ENCODE results near the gene RDM1. TPM values are rescaled to one million over a fixed set of nuclear protein-coding genes. Genes with fewer than 3 reads are reported as not detected.

The RDM1 gene
- total RNA-seq, 1 donor from 2014 or later: 2.9 TPM

GRCh38 chr17:35917519-35918213 is 12.9 kb downstream of the RDM1 start:
- no peak for DNase-seq
- Mint-ChIP-seq H3K36me3 (ENCODE audit: low read depth) (peaks cover 33% of the 10 kb centered on the region), H3K27ac (no peak overlapping the region), H3K4me3 (no peak overlapping the region), H3K4me1 (peaks cover 25% of the 10 kb centered on the region), H3K27me3 (no peaks in the 10 kb centered on the region), H3K9me3 (no peaks in the 10 kb centered on the region)
- intact Hi-C loops (cut with micrococcal nuclease): no loop called here

- Mint-ChIP-seq H3K4me3 (no peak overlapping the region), H3K27me3 (no peaks in the 10 kb centered on the region), H3K4me1 (peaks cover 17% of the 10 kb centered on the region), H3K9me3 (peaks cover 6% of the 10 kb centered on the region), H3K27ac (no peak overlapping the region), H3K36me3 (ENCODE audit: low read depth) (peaks cover 23% of the 10 kb centered on the region)
- no peak for DNase-seq
- intact Hi-C loops (cut with micrococcal nuclease): no loop called here
These were observed 15.2 kb downstream of the RDM1 start for GRCh38 chr17:35915153-35915964.

DNA sequence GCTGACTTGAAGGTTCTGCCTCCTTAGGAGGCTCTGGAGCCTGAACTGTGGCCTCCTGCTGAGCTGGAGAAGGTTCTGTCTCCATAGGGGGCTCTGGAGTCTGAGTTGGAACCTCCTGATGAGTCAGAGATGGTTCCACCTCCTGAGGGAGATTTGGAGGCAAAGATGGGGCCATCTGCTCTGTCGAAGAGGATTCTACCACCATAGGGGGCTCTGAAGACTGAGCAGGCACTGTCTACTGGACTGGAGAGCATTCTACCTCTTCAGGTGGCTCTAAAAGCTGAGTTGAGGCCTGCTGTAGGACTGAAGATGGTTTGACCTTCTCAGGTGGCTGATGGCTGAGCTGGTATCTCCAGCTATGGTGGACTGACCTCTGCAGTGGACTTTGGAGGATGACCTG is 16.2 kb downstream of the RDM1 start:
- Mint-ChIP-seq H3K4me1 (peaks cover 8% of the 10 kb centered on the region), H3K4me3 (no peak overlapping the region), H3K27ac (no peak overlapping the region), H3K9me3 (peaks cover 6% of the 10 kb centered on the region), H3K27me3 (no peaks in the 10 kb centered on the region), H3K36me3 (ENCODE audit: low read depth) (peaks cover 16% of the 10 kb centered on the region)
- no peak for DNase-seq
- intact Hi-C loops (cut with micrococcal nuclease): no loop called here

GRCh38 chr17:35913609-35914008 is 17.0 kb downstream of the RDM1 start:
- Mint-ChIP-seq H3K4me3 (no peak overlapping the region), H3K36me3 (ENCODE audit: low read depth) (peaks cover 14% of the 10 kb centered on the region), H3K27ac (no peak overlapping the region)

GRCh38 chr17:35912942-35913341 is 17.6 kb downstream of the RDM1 start:
- H3K27ac Mint-ChIP-seq: no peak overlapping the region
- H3K36me3 Mint-ChIP-seq (ENCODE audit: low read depth): peaks cover 9% of the 10 kb centered on the region
- no peaks in the 10 kb centered on the region for H3K27me3 Mint-ChIP-seq
- H3K4me1 Mint-ChIP-seq: peaks cover 3% of the 10 kb centered on the region
- no peak overlapping the region for H3K4me3 Mint-ChIP-seq
- H3K9me3 Mint-ChIP-seq: peaks cover 11% of the 10 kb centered on the region
- no peak for DNase-seq
- intact Hi-C loops (cut with micrococcal nuclease): no loop called here

More at GRCh38 chr17:35913609-35914008, 17.0 kb downstream of the RDM1 start:
- intact Hi-C loops (cut with micrococcal nuclease): no loop called here
- H3K4me1 Mint-ChIP-seq: peaks cover 6% of the 10 kb centered on the region
- H3K27me3 Mint-ChIP-seq: no peaks in the 10 kb centered on the region
- no peak for DNase-seq
- H3K9me3 Mint-ChIP-seq: peaks cover 11% of the 10 kb centered on the region

GRCh38 chr17:35912339-35912912 is 18.1 kb downstream of the RDM1 start:
- no peak for DNase-seq
- Mint-ChIP-seq H3K4me1 (peaks cover 3% of the 10 kb centered on the region), H3K9me3 (peaks cover 11% of the 10 kb centered on the region), H3K4me3 (no peak overlapping the region), H3K36me3 (ENCODE audit: low read depth) (peaks cover 7% of the 10 kb centered on the region), H3K27me3 (no peaks in the 10 kb centered on the region), H3K27ac (peak overlapping the region; percentile 39)
- intact Hi-C loops (cut with micrococcal nuclease): no loop called here

GRCh38 chr17:35909408-35909807 is 21.2 kb downstream of the RDM1 start:
- Mint-ChIP-seq H3K4me3 (no peak overlapping the region), H3K4me1 (peaks cover 3% of the 10 kb centered on the region), H3K27me3 (no peaks in the 10 kb centered on the region), H3K27ac (no peak overlapping the region), H3K9me3 (peaks cover 11% of the 10 kb centered on the region), H3K36me3 (ENCODE audit: low read depth) (peaks cover 2% of the 10 kb centered on the region)
- intact Hi-C loops (cut with micrococcal nuclease): no loop called here
- no peak for DNase-seq

DNA sequence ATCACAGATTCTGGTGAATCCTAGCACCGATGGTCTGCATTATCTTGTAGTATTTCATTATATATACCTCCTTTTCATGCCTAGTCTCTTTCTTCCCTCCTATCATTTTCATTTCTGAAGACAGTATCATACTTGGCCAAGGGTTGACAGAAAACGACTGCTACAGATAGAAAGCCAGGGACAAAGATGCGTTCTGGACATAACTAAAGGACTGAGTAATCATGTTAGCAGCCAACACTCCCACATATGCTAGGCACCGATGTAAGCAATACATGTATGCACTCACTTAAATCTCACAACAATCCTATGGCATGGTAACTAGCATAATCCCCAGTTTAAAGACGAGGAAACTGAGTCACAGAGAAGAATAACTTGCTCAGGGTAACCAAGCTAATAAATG is 22.9 kb downstream of the RDM1 start:
- peaks cover 2% of the 10 kb centered on the region for H3K36me3 Mint-ChIP-seq (ENCODE audit: low read depth)
- peaks cover 3% of the 10 kb centered on the region for H3K4me1 Mint-ChIP-seq
- no peak for DNase-seq
- no peak overlapping the region for H3K27ac Mint-ChIP-seq
- H3K27me3 Mint-ChIP-seq: no peaks in the 10 kb centered on the region
- intact Hi-C loops (cut with micrococcal nuclease): no loop called here
- H3K4me3 Mint-ChIP-seq: no peak overlapping the region
- H3K9me3 Mint-ChIP-seq: peaks cover 11% of the 10 kb centered on the region

DNA sequence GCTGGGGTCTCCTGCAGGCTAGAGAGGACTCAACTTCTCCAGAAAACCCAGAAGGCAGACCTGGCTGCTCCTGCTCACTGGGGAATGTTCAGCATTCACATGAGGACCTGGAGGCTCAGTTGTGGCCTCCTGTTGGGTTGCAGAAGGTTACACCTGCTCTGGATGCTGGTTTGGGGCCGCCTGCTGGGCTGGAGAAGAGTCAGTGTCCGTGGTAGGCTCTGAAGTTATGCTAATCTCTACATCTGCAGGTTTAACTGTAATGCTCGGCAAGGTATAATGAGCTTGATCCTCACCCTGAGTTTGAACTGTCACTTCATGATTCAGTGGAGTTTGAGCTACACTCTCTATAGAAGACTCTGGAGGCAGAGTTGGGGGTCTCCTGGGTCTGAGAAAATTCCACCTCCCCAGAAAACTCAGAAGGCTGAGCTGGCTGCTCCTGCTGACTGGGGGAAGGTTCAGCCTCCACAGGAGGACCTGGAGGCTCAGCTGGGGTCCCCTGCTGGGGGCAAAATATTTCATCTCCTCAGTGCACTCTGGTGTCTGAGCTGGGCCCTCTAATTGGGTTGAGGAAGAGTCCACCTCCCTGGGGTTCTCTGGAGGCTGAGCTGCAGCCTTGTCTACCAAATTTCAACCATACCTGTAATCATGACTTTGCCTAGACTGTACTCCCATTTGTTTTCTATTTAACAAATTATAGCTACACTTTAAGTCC is 23.5 kb downstream of the RDM1 start:
- no peak for DNase-seq
- intact Hi-C loops (cut with micrococcal nuclease): no loop called here
- Mint-ChIP-seq H3K27ac (no peak overlapping the region), H3K36me3 (ENCODE audit: low read depth) (no peaks in the 10 kb centered on the region), H3K9me3 (peaks cover 8% of the 10 kb centered on the region), H3K27me3 (no peaks in the 10 kb centered on the region), H3K4me1 (peaks cover 2% of the 10 kb centered on the region), H3K4me3 (no peak overlapping the region)

DNA sequence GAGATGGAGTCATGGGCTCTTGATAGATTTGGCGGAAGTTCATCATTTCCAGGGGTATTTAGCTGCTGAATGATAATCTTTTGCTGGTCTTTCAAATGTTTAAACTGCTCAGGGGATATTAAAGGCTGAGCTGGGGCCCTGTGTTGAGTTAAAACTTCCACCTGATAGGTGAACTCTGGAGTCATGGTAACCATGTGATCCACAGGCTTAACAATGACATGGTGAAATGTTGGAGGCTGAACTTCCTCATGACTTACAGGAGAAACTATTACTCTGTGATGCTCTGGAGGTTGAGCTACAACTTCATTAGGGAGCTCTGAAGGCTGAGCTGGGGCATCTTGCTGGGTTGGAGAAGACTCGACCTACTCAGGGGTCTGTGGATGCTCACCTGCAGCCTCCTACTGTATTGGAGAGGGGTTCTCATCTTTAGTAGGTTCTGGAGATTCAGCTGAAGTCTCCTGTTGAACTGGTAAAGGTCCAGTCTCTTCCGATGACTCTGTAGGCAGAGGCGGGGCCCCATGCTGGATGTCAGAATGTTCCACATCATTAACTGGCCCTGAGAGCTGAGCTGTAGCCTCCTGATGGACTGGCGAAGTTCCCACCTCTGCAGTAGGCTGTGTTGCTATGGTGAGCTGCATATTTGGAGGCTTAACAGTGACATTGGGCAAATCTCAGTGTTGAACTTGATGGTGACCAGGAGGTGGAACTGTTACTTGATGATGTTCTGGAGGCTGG is 24.2 kb downstream of the RDM1 start:
- intact Hi-C loops (cut with micrococcal nuclease): no loop called here
- Mint-ChIP-seq H3K4me3 (no peak overlapping the region), H3K27me3 (no peaks in the 10 kb centered on the region), H3K36me3 (ENCODE audit: low read depth) (no peaks in the 10 kb centered on the region), H3K4me1 (peaks cover 2% of the 10 kb centered on the region), H3K9me3 (peaks cover 5% of the 10 kb centered on the region), H3K27ac (no peak overlapping the region)
- DNase-seq: no peak

DNA sequence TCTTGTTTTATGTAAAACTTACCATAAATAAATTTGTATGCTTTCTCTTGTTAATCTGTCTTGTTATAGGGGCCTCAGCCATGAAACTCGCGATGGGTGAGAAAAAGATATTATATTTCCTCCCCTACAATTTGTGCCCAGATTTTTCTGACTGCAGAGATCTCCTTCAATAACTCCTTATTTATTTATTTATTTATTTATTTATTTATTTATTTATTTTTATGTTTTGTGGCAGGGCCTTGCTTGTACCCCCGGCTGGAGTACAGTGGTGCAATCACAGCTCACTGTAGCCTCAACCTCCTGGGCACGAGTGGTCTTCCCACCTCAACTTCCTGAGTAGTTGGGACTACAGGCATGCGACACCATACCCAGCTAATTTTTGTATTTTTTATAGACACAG is 27.1 kb downstream of the RDM1 start:
- Mint-ChIP-seq H3K9me3 (no peaks in the 10 kb centered on the region), H3K36me3 (ENCODE audit: low read depth) (no peaks in the 10 kb centered on the region), H3K4me3 (no peak overlapping the region), H3K4me1 (peaks cover 26% of the 10 kb centered on the region), H3K27ac (no peak overlapping the region), H3K27me3 (no peaks in the 10 kb centered on the region)
- intact Hi-C loops (cut with micrococcal nuclease): no loop called here
- DNase-seq: no peak

DNA sequence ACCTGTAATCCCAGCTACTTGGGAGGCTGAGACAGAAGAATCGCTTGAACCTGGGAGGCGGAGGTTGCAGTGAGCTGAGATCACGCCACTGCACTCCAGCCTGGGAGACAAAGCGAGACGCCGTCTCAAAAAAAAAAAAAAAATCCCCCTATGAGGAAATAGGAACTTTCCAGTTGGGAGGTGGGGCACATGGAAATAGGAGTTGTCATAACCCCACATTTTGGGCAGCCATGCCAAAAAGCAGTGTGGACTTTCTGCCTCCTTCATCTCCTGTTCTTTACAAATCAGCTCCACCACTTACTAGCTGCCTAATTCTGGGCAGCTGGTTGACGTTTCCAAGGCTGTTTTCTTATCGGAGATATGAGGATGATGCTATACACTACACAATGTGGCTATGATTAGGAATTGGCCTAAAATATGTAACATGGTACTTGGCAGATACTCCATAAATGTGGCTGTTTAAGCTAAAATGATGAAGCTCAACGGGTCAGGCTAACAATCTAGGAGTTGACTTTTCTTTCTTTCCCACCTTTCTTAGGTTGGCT is 28.9 kb downstream of the RDM1 start:
- intact Hi-C loops (cut with micrococcal nuclease): no loop called here
- H3K9me3 Mint-ChIP-seq: no peaks in the 10 kb centered on the region
- DNase-seq: no peak
- H3K27me3 Mint-ChIP-seq: no peaks in the 10 kb centered on the region
- no peak overlapping the region for H3K4me3 Mint-ChIP-seq
- no peak overlapping the region for H3K27ac Mint-ChIP-seq
- H3K36me3 Mint-ChIP-seq (ENCODE audit: low read depth): no peaks in the 10 kb centered on the region
- H3K4me1 Mint-ChIP-seq: peaks cover 34% of the 10 kb centered on the region

Data from activated CD4-positive, alpha-beta T cell treated with anti-CD3 and anti-CD28 coated beads, Interleukin-2, amount 10 ng/mL, durations not matched to agents 24 days and 14 days (primary cell).